NCI-H128 (cell line): ENCODE measurements around the gene OCIAD1.
A peak's percentile ranks its signal among the peaks of the same experiment; 100 is the strongest.
"Not testable (repeated sequence)": the region's sequence is repeated elsewhere in the genome, so short reads cannot be mapped to it uniquely, and the experiment has no call there.

Experiments used
- DNase-seq: peaks from one replicate; lab custom pipeline; 2025; ENCODE audit not compliant: unreplicated experiment; lab: John Stamatoyannopoulos, UW

OCIAD1 gene

GRCh38 chr4:48889750-48890149 is 58.9 kb downstream of the OCIAD1 start:
- not testable (repeated sequence) for DNase-seq

GRCh38 chr4:48891028-48891619 is 60.2 kb downstream of the OCIAD1 start:
- DNase-seq = no peak

DNA sequence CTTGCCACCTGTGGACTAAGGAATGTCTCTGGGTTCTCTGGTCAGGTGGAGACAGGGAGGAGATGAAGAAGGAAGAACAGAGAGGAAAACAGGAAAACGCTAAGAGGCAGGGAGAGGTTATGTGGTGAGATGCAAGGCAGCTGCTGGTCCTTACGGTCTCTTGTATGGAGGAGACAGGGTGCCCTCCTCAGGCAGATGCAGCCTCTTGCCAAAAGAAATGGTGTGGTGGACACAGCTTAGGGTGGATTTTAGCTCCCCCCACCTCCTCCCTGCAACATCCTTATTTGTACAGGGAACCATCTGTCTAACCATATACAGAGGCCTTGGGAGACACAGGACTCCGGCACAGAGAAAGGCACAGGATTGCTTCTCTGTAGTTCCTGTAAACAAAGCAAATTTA is 66.0 kb downstream of the OCIAD1 start:
- no peak for DNase-seq

- DNase-seq = no peak
Measured at GRCh38 chr4:48898733-48899431, 68.0 kb downstream of the OCIAD1 start.

- DNase-seq = no peak
Measured at GRCh38 chr4:48899432-48899749, 68.5 kb downstream of the OCIAD1 start.

- DNase-seq = no peak
Measured at GRCh38 chr4:48899950-48900349, 69.1 kb downstream of the OCIAD1 start.

DNA sequence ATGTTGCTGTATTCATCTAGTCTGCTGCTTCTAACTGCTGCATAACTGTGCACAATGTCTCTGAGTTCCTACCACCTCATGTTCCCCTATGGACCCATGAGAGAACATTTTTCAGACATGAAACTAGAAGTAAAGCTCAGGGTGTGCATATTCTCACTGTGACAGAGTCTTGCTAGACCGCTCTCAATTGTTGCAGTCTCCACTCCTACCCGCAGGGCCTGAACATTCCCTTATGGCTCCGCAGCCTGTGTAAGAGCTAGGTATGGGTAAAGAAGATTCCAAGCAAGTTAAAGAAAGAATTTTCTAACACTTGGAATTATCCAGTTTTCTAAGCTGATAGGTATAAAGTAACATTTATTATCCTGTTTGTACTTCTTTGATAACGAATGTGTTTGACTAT is 70.3 kb downstream of the OCIAD1 start:
- no peak for DNase-seq

DNA sequence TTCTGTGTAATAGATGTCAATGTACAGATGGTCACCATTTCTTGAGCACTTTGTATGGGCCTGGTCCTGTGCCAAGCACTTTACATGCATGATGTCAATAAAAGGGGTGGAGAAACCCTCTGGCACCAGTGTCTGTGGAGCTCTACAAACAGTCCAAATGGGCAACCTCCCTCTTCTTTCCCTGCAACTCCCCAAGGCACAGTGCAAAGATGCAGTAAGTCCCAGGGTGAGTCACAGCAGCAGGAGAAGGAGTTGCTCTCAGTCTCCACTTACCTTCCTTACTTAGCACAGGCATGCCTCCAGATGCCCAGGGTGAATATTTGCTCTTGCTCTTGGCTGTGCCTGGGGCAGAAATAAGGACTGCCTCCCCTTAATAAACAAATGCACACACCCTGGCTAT is 71.4 kb downstream of the OCIAD1 start:
- no peak for DNase-seq

DNA sequence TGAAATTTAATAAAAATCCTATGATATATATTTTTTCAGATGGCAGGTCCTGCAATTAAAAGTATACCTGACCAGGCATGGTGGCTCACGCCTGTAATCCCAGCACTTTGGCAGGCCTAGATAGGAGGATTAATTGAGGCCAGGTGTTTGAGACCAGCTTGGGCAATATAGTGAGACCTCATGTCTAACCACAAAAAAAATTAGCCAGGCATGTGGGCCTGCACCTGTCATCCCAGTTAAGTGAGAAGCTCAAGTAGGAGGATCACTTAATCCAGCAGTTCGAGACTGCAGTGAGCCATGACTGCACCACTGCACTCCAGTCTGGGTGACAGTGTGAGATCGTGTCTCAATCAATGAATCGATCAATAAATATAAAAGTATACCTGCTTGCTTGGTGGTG is 73.2 kb downstream of the OCIAD1 start:
- DNase-seq = no peak

DNA sequence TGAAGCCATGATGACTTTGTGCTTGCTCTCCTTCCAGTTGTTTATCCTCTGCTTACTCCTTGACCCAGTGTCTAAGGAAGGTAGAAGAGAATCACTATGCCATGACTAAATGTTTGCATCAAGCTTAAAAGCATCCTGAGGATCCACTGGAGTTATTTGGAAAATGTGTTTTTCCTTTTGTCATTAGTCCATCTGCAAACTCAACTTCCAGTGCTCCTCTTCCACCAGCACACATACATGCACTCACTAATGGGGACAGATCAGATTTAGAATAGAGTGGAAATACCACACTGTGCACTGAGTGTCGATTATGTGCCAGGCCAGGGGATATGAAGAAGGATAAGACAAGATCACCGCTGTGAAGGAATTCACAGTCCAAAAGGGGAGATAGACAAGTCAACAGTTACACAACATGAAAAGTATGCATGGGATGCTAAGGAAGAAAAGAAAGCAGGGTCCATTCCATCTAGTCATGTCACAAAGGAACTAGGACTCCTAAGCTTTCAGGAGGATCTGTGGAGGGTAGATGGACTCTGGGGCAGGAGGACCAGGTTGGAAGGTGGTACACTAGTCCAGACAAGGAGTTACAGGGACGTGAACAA is 73.8 kb downstream of the OCIAD1 start:
- DNase-seq = no peak

GRCh38 chr4:48905363-48906015 is 74.6 kb downstream of the OCIAD1 start:
- no peak for DNase-seq

DNA sequence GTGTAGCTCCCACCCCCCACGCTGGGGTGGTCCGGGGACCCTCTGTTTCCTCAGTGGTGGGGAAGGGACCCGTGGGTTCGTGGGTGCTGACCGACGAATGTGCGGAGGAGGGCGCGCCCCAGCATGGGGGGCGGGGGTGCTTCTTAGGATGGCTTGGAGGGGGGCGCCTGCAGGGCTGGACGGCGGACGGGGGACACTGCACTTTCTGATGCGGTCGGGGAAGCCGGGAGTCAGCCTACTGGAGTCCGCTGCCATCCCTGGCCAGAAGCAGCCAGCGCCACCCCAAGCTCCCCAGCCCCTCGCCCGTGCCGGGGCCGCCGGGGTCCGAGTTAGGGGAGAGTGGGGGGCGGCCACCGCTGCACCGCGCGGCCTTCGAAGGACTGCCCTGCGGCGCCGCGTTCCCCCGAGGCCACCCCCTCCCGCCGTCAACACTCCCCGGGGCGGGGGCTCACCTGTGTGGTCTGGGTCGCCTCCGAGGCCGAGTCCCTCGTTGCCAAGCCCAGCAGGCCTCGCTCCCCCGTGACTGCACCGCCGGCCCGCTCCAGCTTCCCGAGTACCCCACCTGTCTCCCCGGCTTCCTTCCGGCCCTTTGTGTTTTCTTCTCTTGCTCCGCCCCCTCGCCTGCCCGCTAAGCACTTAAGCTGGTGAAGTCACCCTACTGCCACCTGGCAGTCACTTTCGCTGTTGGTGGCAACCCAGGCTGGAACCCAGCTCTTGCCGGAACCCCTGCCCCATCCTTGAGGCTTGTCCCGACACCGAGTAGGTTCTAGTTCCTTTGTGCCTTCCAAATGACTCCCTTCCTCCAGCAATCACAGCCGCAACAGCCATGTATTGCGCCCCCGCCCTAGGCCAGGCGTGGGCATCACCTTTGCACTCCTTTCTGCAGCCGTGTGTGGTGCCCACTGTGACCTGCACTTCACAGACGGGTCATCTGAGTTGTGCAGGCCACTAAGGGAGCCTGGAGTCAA is 75.6 kb downstream of the OCIAD1 start, which contains the start of gene OCIAD2:
Gene OCIAD2 (minus strand): TSS at position 569 of the 968 bp plus-strand sequence. CDS start 2,225 bp downstream, outside the sequence.
- peak; percentile 66 for DNase-seq

DNA sequence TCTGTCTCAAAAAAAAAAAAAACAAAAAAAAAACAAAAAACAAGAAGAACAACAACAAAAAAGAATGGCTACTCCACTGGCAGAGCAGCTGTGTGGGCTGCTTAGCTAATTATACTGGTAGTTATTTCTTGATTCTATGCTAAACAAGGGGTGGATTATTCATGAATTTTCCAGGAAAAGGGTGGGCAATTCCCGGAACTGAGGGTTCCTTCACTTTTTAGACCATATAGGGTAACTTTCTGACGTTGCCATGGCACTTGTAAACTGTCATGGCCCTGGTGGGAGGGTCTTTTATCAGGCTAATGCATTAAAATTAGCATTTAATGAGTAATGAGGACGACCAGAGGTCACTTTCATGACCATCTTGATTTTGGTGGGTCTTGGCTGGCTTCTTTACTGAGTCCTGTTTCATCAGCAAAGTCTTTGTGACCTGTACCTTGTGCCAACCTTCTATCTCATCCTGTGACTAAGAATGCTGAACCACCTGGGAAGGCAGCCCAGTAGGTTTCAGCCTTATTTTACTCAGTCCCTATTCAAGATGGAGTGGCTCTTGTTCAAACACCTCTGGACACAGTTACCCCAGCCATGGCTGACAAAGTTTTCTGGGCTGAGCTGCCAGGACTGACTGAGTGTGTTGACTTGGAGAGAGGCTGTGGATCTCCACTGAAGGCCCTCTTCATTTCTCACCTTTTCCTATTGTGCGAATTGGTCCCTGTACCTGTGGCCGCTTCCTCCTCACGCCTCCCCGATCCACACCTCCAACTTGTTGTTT is 77.0 kb downstream of the OCIAD1 start:
- no peak for DNase-seq

DNA sequence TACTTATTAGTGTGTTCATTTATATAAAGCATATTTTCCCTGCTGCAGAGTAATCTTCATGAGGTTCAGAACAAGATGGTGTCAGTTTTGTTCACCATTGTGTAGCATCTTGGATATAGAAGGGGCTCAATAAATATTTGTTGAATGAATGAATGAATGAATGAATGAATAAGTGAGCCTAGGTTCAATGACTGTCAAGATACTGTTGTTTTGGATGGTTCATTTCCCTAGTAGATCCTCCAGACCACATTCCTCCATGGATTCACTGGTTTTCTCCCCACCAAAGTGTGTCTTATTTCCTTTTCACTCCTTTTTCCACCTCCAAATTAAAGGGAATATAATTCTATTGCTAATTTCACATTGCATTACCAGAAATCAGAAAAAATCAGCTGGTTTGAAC is 77.8 kb downstream of the OCIAD1 start:
- no peak for DNase-seq

DNA sequence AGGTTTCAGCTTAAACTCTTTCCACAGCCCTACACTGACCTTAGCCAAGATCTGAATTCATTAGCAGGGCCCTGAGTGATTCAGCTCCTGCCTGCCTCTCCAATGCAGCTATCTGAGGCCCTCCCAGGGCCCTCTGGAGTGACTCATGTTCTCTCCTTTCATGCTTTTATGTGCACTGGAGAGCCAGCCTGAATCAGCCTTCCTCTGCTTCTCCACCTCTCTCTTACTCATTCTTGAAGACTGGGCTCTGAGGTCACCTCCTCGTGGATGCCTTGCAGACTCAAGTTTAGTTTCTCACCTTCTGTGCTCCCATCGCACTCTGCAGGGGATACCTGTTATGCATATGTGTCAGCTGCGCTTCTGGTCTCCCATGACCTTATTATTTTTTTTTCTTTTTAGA is 78.8 kb downstream of the OCIAD1 start:
- DNase-seq = no peak

DNA sequence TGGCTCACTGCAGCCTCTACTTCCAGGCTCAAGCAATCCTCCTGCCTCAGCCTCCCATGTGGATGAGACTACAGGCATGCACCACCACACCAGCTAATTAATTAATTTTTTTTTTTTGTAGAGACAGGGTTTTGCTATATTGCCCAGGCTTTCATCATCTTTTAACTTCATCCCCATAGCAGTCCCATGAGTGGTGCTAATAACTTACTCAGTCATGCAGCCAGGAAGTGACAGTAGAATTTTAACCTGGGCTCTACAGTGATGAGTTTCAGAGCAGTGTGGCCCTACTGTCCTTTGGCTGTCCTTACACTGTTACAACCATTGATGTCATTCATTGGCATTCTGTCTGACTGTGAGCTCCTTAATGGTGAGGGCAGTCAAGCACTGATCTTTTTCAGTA is 79.6 kb downstream of the OCIAD1 start:
- DNase-seq = no peak
